ENCODE data around the gene OR9A2. TPM values are rescaled to one million over a fixed set of nuclear protein-coding genes. Genes with fewer than 3 reads are reported as not detected.

OR9A2 gene
- not detected for polyA plus RNA-seq (2013, experiment 1 of 4)
- polyA plus RNA-seq (2013, experiment 2 of 4), result not detected
- polyA plus RNA-seq (2013, experiment 3 of 4), result not detected
- not detected for polyA plus RNA-seq (2013, experiment 4 of 4)

- 94 to 100% methylated on average over 1 of the region's 1 CpG for WGBS, 2 experiments
- no peak within 1 kb of the TSS for H3K4me3 ChIP-seq (ENCODE audit: insufficient read depth, low read depth, low read length)
- no peak within 1 kb of the TSS for H3K27ac ChIP-seq (ENCODE audit: insufficient read depth, low read depth, low read length, poor library complexity, severe bottlenecking)
- no peaks in the 10 kb centered on the region for H3K4me1 ChIP-seq (ENCODE audit: control insufficient read depth, insufficient read depth, low read length)
- H3K36me3 ChIP-seq (ENCODE audit: control insufficient read depth, insufficient read depth, low read length), result no peaks in the 10 kb centered on the region
- H3K9me3 ChIP-seq (ENCODE audit: control insufficient read depth, low read length), result no peaks in the 10 kb centered on the region
- no peaks in the 10 kb centered on the region for H3K27me3 ChIP-seq (ENCODE audit: control insufficient read depth, insufficient read depth, low read length, poor library complexity, severe bottlenecking)
Observed at GRCh38 chr7:143027032-143027431, at the start of gene OR9A2. Gene OR9A2, minus strand, starts transcription at chr7:143027132. Its CDS starts 0 bp downstream, at chr7:143027132.

DNA sequence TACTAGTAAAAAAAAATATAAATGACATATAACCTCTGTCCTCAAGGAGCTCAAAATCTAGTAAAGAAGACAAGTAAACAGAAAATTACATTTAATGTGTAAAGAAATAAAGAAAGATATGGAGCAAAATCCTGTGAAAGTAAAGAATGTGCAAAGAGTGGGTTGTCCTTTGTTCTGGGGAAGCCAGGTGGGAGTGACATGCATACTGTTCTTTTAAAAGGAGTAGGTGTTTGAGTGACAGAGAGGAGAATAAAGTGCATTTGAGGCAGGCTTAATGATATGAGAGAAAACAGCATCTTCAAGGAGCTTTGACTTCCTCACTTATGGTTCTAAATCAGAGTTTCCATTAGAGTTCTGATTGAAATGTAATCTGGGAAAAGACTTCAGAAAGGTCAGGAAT is 47.2 kb upstream of the OR9A2 start:
- Histone ChIP-seq H3K27ac (ENCODE audit: insufficient read depth, low read depth, low read length, poor library complexity, severe bottlenecking) (no peak overlapping the region), H3K9me3 (ENCODE audit: control insufficient read depth, low read length) (no peaks in the 10 kb centered on the region), H3K36me3 (ENCODE audit: control insufficient read depth, insufficient read depth, low read length) (no peaks in the 10 kb centered on the region), H3K4me3 (ENCODE audit: insufficient read depth, low read depth, low read length) (no peak overlapping the region), H3K4me1 (ENCODE audit: control insufficient read depth, insufficient read depth, low read length) (peaks cover 10% of the 10 kb centered on the region), H3K27me3 (ENCODE audit: control insufficient read depth, insufficient read depth, low read length, poor library complexity, severe bottlenecking) (no peaks in the 10 kb centered on the region)

GRCh38 chr7:143073556-143073955 is 46.6 kb upstream of the OR9A2 start:
- Histone ChIP-seq H3K4me1 (ENCODE audit: control insufficient read depth, insufficient read depth, low read length) (peaks cover 14% of the 10 kb centered on the region), H3K36me3 (ENCODE audit: control insufficient read depth, insufficient read depth, low read length) (no peaks in the 10 kb centered on the region), H3K9me3 (ENCODE audit: control insufficient read depth, low read length) (no peaks in the 10 kb centered on the region), H3K27ac (ENCODE audit: insufficient read depth, low read depth, low read length, poor library complexity, severe bottlenecking) (no peak overlapping the region), H3K27me3 (ENCODE audit: control insufficient read depth, insufficient read depth, low read length, poor library complexity, severe bottlenecking) (no peaks in the 10 kb centered on the region), H3K4me3 (ENCODE audit: insufficient read depth, low read depth, low read length) (no peak overlapping the region)
- WGBS, 2 experiments, result 92 to 98% methylated on average over 2 to 3 of the region's 3 CpGs

DNA sequence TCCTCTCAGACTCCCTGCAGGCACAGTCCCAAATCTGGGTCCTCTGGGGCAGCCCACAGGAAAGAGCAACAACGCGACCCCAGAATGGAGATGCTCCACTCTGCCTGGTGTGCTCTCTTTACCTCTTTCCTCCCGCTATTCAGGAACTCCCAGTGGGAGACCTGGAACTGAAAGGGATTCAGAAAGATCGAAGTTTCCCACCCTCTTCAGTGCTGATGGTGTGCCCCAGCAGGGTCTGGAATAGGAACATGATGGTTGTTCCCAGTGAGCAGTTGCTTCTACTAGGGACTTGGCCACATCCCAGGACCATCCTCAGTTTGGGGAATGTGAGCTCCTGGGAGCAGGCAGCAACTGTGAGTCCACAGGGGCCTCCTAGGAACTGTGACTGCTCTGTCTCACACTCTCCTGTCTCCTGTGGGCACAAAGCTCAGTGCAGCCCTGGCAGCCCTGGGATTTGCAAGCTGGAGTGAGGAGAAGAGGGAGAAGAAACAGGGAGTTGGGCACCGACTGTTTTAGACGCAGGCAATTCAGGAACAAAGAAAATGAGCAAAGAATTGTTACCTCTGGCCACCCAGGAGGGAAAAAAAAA is 43.1 kb upstream of the OR9A2 start:
- WGBS, 2 experiments, result 48 to 64% methylated on average over 6 of the region's 6 CpGs
- no peaks in the 10 kb centered on the region for H3K9me3 ChIP-seq (ENCODE audit: control insufficient read depth, low read length)
- peaks cover 14% of the 10 kb centered on the region for H3K4me1 ChIP-seq (ENCODE audit: control insufficient read depth, insufficient read depth, low read length)
- H3K27me3 ChIP-seq (ENCODE audit: control insufficient read depth, insufficient read depth, low read length, poor library complexity, severe bottlenecking), result no peaks in the 10 kb centered on the region
- no peak overlapping the region for H3K27ac ChIP-seq (ENCODE audit: insufficient read depth, low read depth, low read length, poor library complexity, severe bottlenecking)
- H3K36me3 ChIP-seq (ENCODE audit: control insufficient read depth, insufficient read depth, low read length), result no peaks in the 10 kb centered on the region
- H3K4me3 ChIP-seq (ENCODE audit: insufficient read depth, low read depth, low read length), result no peak overlapping the region

DNA sequence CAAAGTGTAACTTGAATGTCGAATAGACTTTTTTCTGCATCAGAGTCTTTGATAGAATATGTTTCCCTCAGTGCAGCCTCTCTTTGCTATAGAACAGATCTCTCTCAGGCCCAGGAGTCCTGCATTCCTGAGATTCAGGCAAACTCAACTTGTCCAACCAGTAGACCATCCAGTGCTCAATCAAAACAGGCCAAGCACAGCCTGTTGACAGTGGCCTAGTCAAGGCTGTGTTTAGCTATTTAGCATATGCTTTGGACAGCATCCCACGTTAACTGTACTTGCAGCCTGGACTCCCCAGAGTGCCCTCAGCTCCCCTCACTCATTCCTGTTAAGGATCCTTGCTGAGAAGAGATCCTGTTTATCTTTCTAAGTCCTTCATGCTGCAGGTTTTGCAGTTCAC is 41.5 kb upstream of the OR9A2 start:
- no peak overlapping the region for H3K27ac ChIP-seq (ENCODE audit: insufficient read depth, low read depth, low read length, poor library complexity, severe bottlenecking)
- no peaks in the 10 kb centered on the region for H3K9me3 ChIP-seq (ENCODE audit: control insufficient read depth, low read length)
- peaks cover 14% of the 10 kb centered on the region for H3K4me1 ChIP-seq (ENCODE audit: control insufficient read depth, insufficient read depth, low read length)
- no peaks in the 10 kb centered on the region for H3K27me3 ChIP-seq (ENCODE audit: control insufficient read depth, insufficient read depth, low read length, poor library complexity, severe bottlenecking)
- H3K36me3 ChIP-seq (ENCODE audit: control insufficient read depth, insufficient read depth, low read length), result no peaks in the 10 kb centered on the region
- H3K4me3 ChIP-seq (ENCODE audit: insufficient read depth, low read depth, low read length), result no peak overlapping the region
- 81 to 89% methylated on average over 2 of the region's 2 CpGs for WGBS, 2 experiments

GRCh38 chr7:143063741-143064140 is 36.8 kb upstream of the OR9A2 start:
- Histone ChIP-seq H3K27ac (ENCODE audit: insufficient read depth, low read depth, low read length, poor library complexity, severe bottlenecking) (no peak overlapping the region), H3K27me3 (ENCODE audit: control insufficient read depth, insufficient read depth, low read length, poor library complexity, severe bottlenecking) (no peaks in the 10 kb centered on the region), H3K9me3 (ENCODE audit: control insufficient read depth, low read length) (no peaks in the 10 kb centered on the region), H3K4me1 (ENCODE audit: control insufficient read depth, insufficient read depth, low read length) (no peaks in the 10 kb centered on the region), H3K36me3 (ENCODE audit: control insufficient read depth, insufficient read depth, low read length) (no peaks in the 10 kb centered on the region), H3K4me3 (ENCODE audit: insufficient read depth, low read depth, low read length) (no peak overlapping the region)
- WGBS, 2 experiments, result 85 to 87% methylated on average over 3 of the region's 3 CpGs

- Histone ChIP-seq H3K4me3 (ENCODE audit: insufficient read depth, low read depth, low read length) (no peak overlapping the region), H3K9me3 (ENCODE audit: control insufficient read depth, low read length) (no peaks in the 10 kb centered on the region), H3K4me1 (ENCODE audit: control insufficient read depth, insufficient read depth, low read length) (no peaks in the 10 kb centered on the region), H3K36me3 (ENCODE audit: control insufficient read depth, insufficient read depth, low read length) (no peaks in the 10 kb centered on the region), H3K27ac (ENCODE audit: insufficient read depth, low read depth, low read length, poor library complexity, severe bottlenecking) (no peak overlapping the region), H3K27me3 (ENCODE audit: control insufficient read depth, insufficient read depth, low read length, poor library complexity, severe bottlenecking) (no peaks in the 10 kb centered on the region)
Observed at GRCh38 chr7:143055754-143056153, 28.8 kb upstream of the OR9A2 start.

GRCh38 chr7:143054621-143055020 is 27.7 kb upstream of the OR9A2 start:
- WGBS, 2 experiments, result 90 to 91% methylated on average over 2 to 3 of the region's 3 CpGs
- no peak overlapping the region for H3K27ac ChIP-seq (ENCODE audit: insufficient read depth, low read depth, low read length, poor library complexity, severe bottlenecking)
- H3K4me1 ChIP-seq (ENCODE audit: control insufficient read depth, insufficient read depth, low read length), result no peaks in the 10 kb centered on the region
- H3K9me3 ChIP-seq (ENCODE audit: control insufficient read depth, low read length), result no peaks in the 10 kb centered on the region
- no peak overlapping the region for H3K4me3 ChIP-seq (ENCODE audit: insufficient read depth, low read depth, low read length)
- no peaks in the 10 kb centered on the region for H3K27me3 ChIP-seq (ENCODE audit: control insufficient read depth, insufficient read depth, low read length, poor library complexity, severe bottlenecking)
- no peaks in the 10 kb centered on the region for H3K36me3 ChIP-seq (ENCODE audit: control insufficient read depth, insufficient read depth, low read length)

- Histone ChIP-seq H3K36me3 (ENCODE audit: control insufficient read depth, insufficient read depth, low read length) (no peaks in the 10 kb centered on the region), H3K4me3 (ENCODE audit: insufficient read depth, low read depth, low read length) (no peak within 1 kb of the TSS), H3K9me3 (ENCODE audit: control insufficient read depth, low read length) (no peaks in the 10 kb centered on the region), H3K27me3 (ENCODE audit: control insufficient read depth, insufficient read depth, low read length, poor library complexity, severe bottlenecking) (no peaks in the 10 kb centered on the region), H3K27ac (ENCODE audit: insufficient read depth, low read depth, low read length, poor library complexity, severe bottlenecking) (no peak within 1 kb of the TSS), H3K4me1 (ENCODE audit: control insufficient read depth, insufficient read depth, low read length) (no peaks in the 10 kb centered on the region)
- 90 to 94% methylated on average over 4 of the region's 4 CpGs for WGBS, 2 experiments
Observed at GRCh38 chr7:143052041-143052440, 25.1 kb upstream of the OR9A2 start, which contains the start of gene OR6V1. Gene OR6V1, plus strand, starts transcription at chr7:143052341. Its CDS starts 0 bp downstream, at chr7:143052341.

DNA sequence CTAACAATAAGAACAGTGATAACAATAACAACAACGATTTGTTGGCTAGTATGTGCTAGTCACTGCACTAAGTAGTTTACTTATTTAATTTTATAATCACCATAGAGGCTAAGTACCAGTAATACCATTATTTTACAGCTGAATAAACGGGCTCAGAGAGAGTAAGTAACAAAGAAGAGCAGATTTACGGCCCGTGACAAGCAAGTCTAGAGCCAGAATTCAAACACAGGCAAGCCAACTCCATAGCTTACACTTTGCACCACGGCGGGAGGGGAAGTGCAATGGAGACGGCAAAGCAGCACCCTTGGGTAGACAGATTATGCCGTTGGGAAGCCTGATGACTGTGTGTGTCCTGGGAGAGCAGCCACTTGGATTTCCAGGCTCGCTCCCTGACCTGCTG is 24.0 kb upstream of the OR9A2 start:
- H3K4me1 ChIP-seq (ENCODE audit: control insufficient read depth, insufficient read depth, low read length), result no peaks in the 10 kb centered on the region
- WGBS, 2 experiments, result 78 to 89% methylated on average over 8 of the region's 9 CpGs
- no peaks in the 10 kb centered on the region for H3K27me3 ChIP-seq (ENCODE audit: control insufficient read depth, insufficient read depth, low read length, poor library complexity, severe bottlenecking)
- H3K36me3 ChIP-seq (ENCODE audit: control insufficient read depth, insufficient read depth, low read length), result no peaks in the 10 kb centered on the region
- H3K4me3 ChIP-seq (ENCODE audit: insufficient read depth, low read depth, low read length), result no peak overlapping the region
- H3K27ac ChIP-seq (ENCODE audit: insufficient read depth, low read depth, low read length, poor library complexity, severe bottlenecking), result no peak overlapping the region
- no peaks in the 10 kb centered on the region for H3K9me3 ChIP-seq (ENCODE audit: control insufficient read depth, low read length)

DNA sequence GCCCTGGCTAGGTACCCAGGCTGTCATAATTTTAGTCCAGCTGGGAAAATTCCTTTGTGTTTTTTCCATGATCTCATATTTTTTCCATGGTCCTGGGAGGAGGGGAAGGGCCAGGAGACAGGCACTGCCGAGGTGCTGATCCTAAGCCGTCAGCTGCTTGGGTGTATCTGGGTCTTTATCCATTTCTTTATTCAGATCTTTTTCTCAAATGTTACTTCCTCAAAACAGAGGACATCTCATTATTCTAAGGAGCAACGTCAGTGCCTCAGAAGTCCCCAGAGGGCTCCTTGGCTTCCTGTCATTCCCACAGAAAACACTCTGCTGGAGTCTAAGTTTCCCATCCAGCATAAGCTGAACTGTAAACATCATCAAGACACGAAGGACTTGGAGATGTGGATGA is 22.4 kb upstream of the OR9A2 start:
- Histone ChIP-seq H3K4me1 (ENCODE audit: control insufficient read depth, insufficient read depth, low read length) (no peaks in the 10 kb centered on the region), H3K27ac (ENCODE audit: insufficient read depth, low read depth, low read length, poor library complexity, severe bottlenecking) (no peak overlapping the region), H3K9me3 (ENCODE audit: control insufficient read depth, low read length) (no peaks in the 10 kb centered on the region), H3K27me3 (ENCODE audit: control insufficient read depth, insufficient read depth, low read length, poor library complexity, severe bottlenecking) (no peaks in the 10 kb centered on the region), H3K36me3 (ENCODE audit: control insufficient read depth, insufficient read depth, low read length) (no peaks in the 10 kb centered on the region), H3K4me3 (ENCODE audit: insufficient read depth, low read depth, low read length) (no peak overlapping the region)
- WGBS, 2 experiments, result 85 to 91% methylated on average over 3 to 4 of the region's 4 CpGs

Measured in ectodermal cell (in vitro differentiated cells).